ENCODE measurements around the gene EFNA5.

Gene EFNA5

GRCh38 chr5:107523029-107523680 lies 147.6 kb downstream of the EFNA5 start:
- CTCF ChIA-PET, result interaction anchor here (0.6 to 0.8 kb wide), 3 partner anchors 10 to 80 kb away, joined by 3 to 5 read pairs (median 5); no protein-coding TSS in a partner anchor

More at GRCh38 chr5:107523029-107523680, 147.6 kb downstream of the EFNA5 start:
- no peaks in the 10 kb centered on the region for H3K36me3 ChIP-seq (ENCODE audit: control insufficient read depth in 2 of 2, insufficient read depth in 1 of 2, low read length in 2 of 2)
- POLR2A ChIA-PET, result interaction anchor here (0.5 kb wide), 1 partner anchor 149 kb away, joined by 4 read pairs; no protein-coding TSS in a partner anchor
- H3K9me3 ChIP-seq (ENCODE audit: control insufficient read depth, insufficient read depth, low read depth, low read length), result no peaks in the 10 kb centered on the region
- no peak overlapping the region for H3K4me3 ChIP-seq (ENCODE audit: low read depth, low read length)
- TF ChIP-seq ZBTB26 (tag by site-specific recombination; optimal IDR thresholded peaks at IDR 0.05) (no peak), ZNF423 (tag by site-specific recombination; IDR thresholded peaks at IDR 0.05) (no peak), ZNF10 (tag by site-specific recombination; IDR thresholded peaks at IDR 0.05) (no peak), ZNF555 (tag by site-specific recombination; conservative IDR thresholded peaks at IDR 0.05) (no peak), PRDM10 (tag by site-specific recombination; IDR thresholded peaks at IDR 0.05) (no peak), SP2 (tag by site-specific recombination; IDR thresholded peaks at IDR 0.05) (no peak), ZNF366 (tag by site-specific recombination; conservative IDR thresholded peaks at IDR 0.05) (no peak), ZNF549 (tag by site-specific recombination; IDR thresholded peaks at IDR 0.05) (no peak), ZBTB8A (tag by site-specific recombination; IDR thresholded peaks at IDR 0.05) (no peak), ZNF214 (tag by site-specific recombination; IDR thresholded peaks at IDR 0.05; ENCODE audit: borderline replicate concordance) (no peak), KLF1 (tag by site-specific recombination; IDR thresholded peaks at IDR 0.05) (no peak), ZNF398 (tag by site-specific recombination; IDR thresholded peaks at IDR 0.05) (no peak), ZBTB17 (tag by site-specific recombination; IDR thresholded peaks at IDR 0.05) (no peak), ZNF785 (tag by site-specific recombination; IDR thresholded peaks at IDR 0.05) (no peak), ZSCAN5A (tag by site-specific recombination; IDR thresholded peaks at IDR 0.05) (no peak)
- H3K27ac ChIP-seq (ENCODE audit: extremely low read depth, low read depth, low read length), result no peak overlapping the region
- H3K4me1 ChIP-seq (ENCODE audit: control insufficient read depth, insufficient read depth, low read length), result peaks cover 31% of the 10 kb centered on the region

Data from HEK293 (cell line).